ENCODE measurements around the gene SAMD8. TPM values are rescaled to one million over a fixed set of nuclear protein-coding genes. Genes with fewer than 3 reads are reported as not detected.

The SAMD8 gene
- total and polyA plus RNA-seq, 10 of the 15 experiments (the other 5 are each of a cell fraction or from before 2014, with no cell fraction given): 2.8 to 26.0 (median 9.3) TPM

- no peak for TF ChIP-seq MEF2B (IDR thresholded peaks at IDR 0.05; ENCODE audit: partially characterized antibody, poor library complexity, severe bottlenecking)
- TF ChIP-seq ZNF622 (IDR thresholded peaks at IDR 0.05): no peak
- no peak for TF ChIP-seq SUZ12 (IDR thresholded peaks at IDR 0.05; ENCODE audit: unreplicated experiment)
- TF ChIP-seq RBBP5 (conservative IDR thresholded peaks at IDR 0.05): no peak
- TF ChIP-seq, protein P1, sequence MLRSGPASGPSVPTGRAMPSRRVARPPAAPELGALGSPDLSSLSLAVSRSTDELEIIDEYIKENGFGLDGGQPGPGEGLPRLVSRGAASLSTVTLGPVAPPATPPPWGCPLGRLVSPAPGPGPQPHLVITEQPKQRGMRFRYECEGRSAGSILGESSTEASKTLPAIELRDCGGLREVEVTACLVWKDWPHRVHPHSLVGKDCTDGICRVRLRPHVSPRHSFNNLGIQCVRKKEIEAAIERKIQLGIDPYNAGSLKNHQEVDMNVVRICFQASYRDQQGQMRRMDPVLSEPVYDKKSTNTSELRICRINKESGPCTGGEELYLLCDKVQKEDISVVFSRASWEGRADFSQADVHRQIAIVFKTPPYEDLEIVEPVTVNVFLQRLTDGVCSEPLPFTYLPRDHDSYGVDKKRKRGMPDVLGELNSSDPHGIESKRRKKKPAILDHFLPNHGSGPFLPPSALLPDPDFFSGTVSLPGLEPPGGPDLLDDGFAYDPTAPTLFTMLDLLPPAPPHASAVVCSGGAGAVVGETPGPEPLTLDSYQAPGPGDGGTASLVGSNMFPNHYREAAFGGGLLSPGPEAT (IDR thresholded peaks at IDR 0.05; ENCODE audit: low read depth): no peak
- in situ Hi-C loops (cut with MboI): no loop called here
Observed at GRCh38 chr10:75066271-75066670, 45.2 kb upstream of the SAMD8 start.

GRCh38 chr10:75067272-75067671 lies 44.2 kb upstream of the SAMD8 start:
- no peak for FAIRE-seq
- no peak overlapping the region for H3K4me3 ChIP-seq
- DNase-seq (ENCODE audit: low read depth, low spot score): no peak
- ChIA-PET POLR2A (no interaction called here), RAD21 (ENCODE audit: unreplicated experiment) (interaction anchor here (0.6 kb wide), 1 partner anchor 170 kb away, joined by 3 read pairs; no protein-coding TSS in a partner anchor), CTCF (interaction anchor here (1.3 kb wide), 1 partner anchor 31 kb away, joined by 5 read pairs; no protein-coding TSS in a partner anchor), SMC1A (ENCODE audit: uncharacterized antibody, unreplicated experiment) (no interaction called here)
- no peaks in the 10 kb centered on the region for H3K36me3 ChIP-seq (ENCODE audit: control insufficient read depth in 2 of 2, insufficient read depth in 2 of 2, low read length in 1 of 2)
- no peaks in the 10 kb centered on the region for H3K27me3 ChIP-seq (replicated peaks in 1 of 2; ENCODE audit: control insufficient read depth in 2 of 2, insufficient read depth in 2 of 2, low read length in 1 of 2)
- no peaks in the 10 kb centered on the region for H3K79me2 ChIP-seq (ENCODE audit: control insufficient read depth, insufficient read depth, low read length)
- no peaks in the 10 kb centered on the region for H3K4me1 ChIP-seq (ENCODE audit: control insufficient read depth, insufficient read depth, low read length)
- H3K27ac ChIP-seq (ENCODE audit: control insufficient read depth, insufficient read depth): no peak overlapping the region
- no peaks in the 10 kb centered on the region for H4K20me1 ChIP-seq (ENCODE audit: control insufficient read depth, insufficient read depth)
- intact Hi-C loops (cut with micrococcal nuclease; ENCODE audit: unreplicated experiment) (no loop called here), in situ Hi-C loops (cut with MboI) (no loop called here)
- ATAC-seq: no peak
- H3K4me2 ChIP-seq (ENCODE audit: control insufficient read depth, insufficient read depth): no peak overlapping the region
- H2AFZ ChIP-seq (ENCODE audit: control insufficient read depth, low read depth, low read length): no peak overlapping the region
- H3K9ac ChIP-seq (ENCODE audit: control insufficient read depth, insufficient read depth, low read length): no peak overlapping the region
- no TSS peak for BruUV-seq (replicated peaks)
- 96% methylated on average over 7 of the region's 7 CpGs for WGBS (ENCODE audit: insufficient coverage, insufficient replicate concordance, low lambda C conversion rate, missing lambda C conversion rate)
- H3K9me3 ChIP-seq (replicated peaks; ENCODE audit: control insufficient read depth, insufficient read depth, low read length): no peaks in the 10 kb centered on the region
- no peak for TF ChIP-seq MTA2 (IDR thresholded peaks at IDR 0.05; ENCODE audit: low read depth)
- TF ChIP-seq SUPT20H (IDR thresholded peaks at IDR 0.05; ENCODE audit: borderline replicate concordance, control insufficient read depth, low read depth, low read length): no peak
- no peak for TF ChIP-seq FOXM1 (IDR thresholded peaks at IDR 0.05; ENCODE audit: low read depth, low read length)
- TF ChIP-seq NFIC (IDR thresholded peaks at IDR 0.05; ENCODE audit: low read depth, low read length): no peak
- no peak for TF ChIP-seq IKZF2 (IDR thresholded peaks at IDR 0.05)
- TF ChIP-seq RELA (IDR thresholded peaks at IDR 0.05; ENCODE audit: borderline replicate concordance, partially characterized antibody): no peak
- TF ChIP-seq ZBTB4 (CRISPR knock-in tag; IDR thresholded peaks at IDR 0.05): no peak

More at GRCh38 chr10:75066271-75066670, 45.2 kb upstream of the SAMD8 start:
- FAIRE-seq (no peak), ATAC-seq (no peak), DNase-seq (ENCODE audit: low read depth, low spot score) (no peak)
- H2AFZ ChIP-seq (ENCODE audit: control insufficient read depth, low read depth, low read length): no peak overlapping the region
- 66% methylated on average over 5 of the region's 5 CpGs for WGBS (ENCODE audit: insufficient coverage, insufficient replicate concordance, low lambda C conversion rate, missing lambda C conversion rate)
- H3K4me3 ChIP-seq: no peak overlapping the region
- H3K4me2 ChIP-seq (ENCODE audit: control insufficient read depth, insufficient read depth): no peak overlapping the region
- intact Hi-C loops (cut with micrococcal nuclease; ENCODE audit: unreplicated experiment): no loop called here
- RAD21 ChIA-PET (ENCODE audit: unreplicated experiment): no interaction called here
- H3K36me3 ChIP-seq (ENCODE audit: control insufficient read depth in 2 of 2, insufficient read depth in 2 of 2, low read length in 1 of 2): no peaks in the 10 kb centered on the region
- no TSS peak for BruUV-seq (replicated peaks)
- CTCF ChIA-PET: no interaction called here
- no peaks in the 10 kb centered on the region for H3K4me1 ChIP-seq (ENCODE audit: control insufficient read depth, insufficient read depth, low read length)
- H4K20me1 ChIP-seq (ENCODE audit: control insufficient read depth, insufficient read depth): no peaks in the 10 kb centered on the region
- H3K79me2 ChIP-seq (ENCODE audit: control insufficient read depth, insufficient read depth, low read length): no peaks in the 10 kb centered on the region
- no peak overlapping the region for H3K27ac ChIP-seq (ENCODE audit: control insufficient read depth, insufficient read depth)
- SMC1A ChIA-PET (ENCODE audit: uncharacterized antibody, unreplicated experiment): interaction anchor here (0.6 kb wide), 1 partner anchor 252 kb away, joined by 3 read pairs; no protein-coding TSS in a partner anchor
- no peak overlapping the region for H3K9ac ChIP-seq (ENCODE audit: control insufficient read depth, insufficient read depth, low read length)
- no peaks in the 10 kb centered on the region for H3K9me3 ChIP-seq (replicated peaks; ENCODE audit: control insufficient read depth, insufficient read depth, low read length)
- H3K27me3 ChIP-seq (replicated peaks in 1 of 2; ENCODE audit: control insufficient read depth in 2 of 2, insufficient read depth in 2 of 2, low read length in 1 of 2): no peaks in the 10 kb centered on the region
- POLR2A ChIA-PET: interaction anchor here (0.6 kb wide), 1 partner anchor 209 kb away, joined by 3 read pairs; no protein-coding TSS in a partner anchor

Measured in GM12878 (cell line).